Central memory CD8-positive, alpha-beta T cell (primary cell): Measurements from ENCODE around the gene KIF26A.

Experiments
- ATAC-seq: fragments of 150-1000 bp; cut with Tn5 transposase; replicated peaks from 2 replicates; pipeline ENCODE4 v1.10.0; 2022; ENCODE audit warnings: mild to moderate bottlenecking, moderate FRiP score, moderate number of reproducible peaks; ENCODE audit not compliant: poor library complexity, severe bottlenecking; ENCODE audit errors: extremely low read depth
- DNase-seq, 2 donors: peaks; one replicate each; pipeline ENCODE4 v3.0.0; 2021; ENCODE audit warnings: low spot score in 2 of 2
- H3K27ac Mint-ChIP-seq: one replicate; pipeline ENCODE4 v1.8.0; 2022; ENCODE audit warnings: low read depth, mild to moderate bottlenecking, moderate library complexity, mixed read lengths
- H3K27me3 Mint-ChIP-seq: one replicate; pipeline ENCODE4 v1.8.0; 2022; ENCODE audit warnings: mixed read lengths
- H3K36me3 Mint-ChIP-seq: one replicate; pipeline ENCODE4 v1.8.0; 2022; ENCODE audit warnings: mild to moderate bottlenecking, moderate library complexity, mixed read lengths; ENCODE audit not compliant: insufficient read depth
- H3K4me1 Mint-ChIP-seq: one replicate; pipeline ENCODE4 v1.8.0; 2022; ENCODE audit warnings: mixed read lengths
- H3K4me3 Mint-ChIP-seq: one replicate; pipeline ENCODE4 v1.8.0; 2022; ENCODE audit warnings: mild to moderate bottlenecking, moderate library complexity, mixed read lengths
- H3K9me3 Mint-ChIP-seq: one replicate; pipeline ENCODE4 v1.8.0; 2022; ENCODE audit warnings: mixed read lengths

Gene KIF26A

GRCh38 chr14:104181761-104182530 is 43.6 kb downstream of the KIF26A start:
- Mint-ChIP-seq H3K4me1 (no peaks in the 10 kb centered on the region), H3K4me3 (no peak overlapping the region), H3K27me3 (peaks cover 9% of the 10 kb centered on the region), H3K27ac (no peak overlapping the region), H3K9me3 (no peaks in the 10 kb centered on the region), H3K36me3 (no peaks in the 10 kb centered on the region)
- DNase-seq (no peak), ATAC-seq (no peak)

DNA sequence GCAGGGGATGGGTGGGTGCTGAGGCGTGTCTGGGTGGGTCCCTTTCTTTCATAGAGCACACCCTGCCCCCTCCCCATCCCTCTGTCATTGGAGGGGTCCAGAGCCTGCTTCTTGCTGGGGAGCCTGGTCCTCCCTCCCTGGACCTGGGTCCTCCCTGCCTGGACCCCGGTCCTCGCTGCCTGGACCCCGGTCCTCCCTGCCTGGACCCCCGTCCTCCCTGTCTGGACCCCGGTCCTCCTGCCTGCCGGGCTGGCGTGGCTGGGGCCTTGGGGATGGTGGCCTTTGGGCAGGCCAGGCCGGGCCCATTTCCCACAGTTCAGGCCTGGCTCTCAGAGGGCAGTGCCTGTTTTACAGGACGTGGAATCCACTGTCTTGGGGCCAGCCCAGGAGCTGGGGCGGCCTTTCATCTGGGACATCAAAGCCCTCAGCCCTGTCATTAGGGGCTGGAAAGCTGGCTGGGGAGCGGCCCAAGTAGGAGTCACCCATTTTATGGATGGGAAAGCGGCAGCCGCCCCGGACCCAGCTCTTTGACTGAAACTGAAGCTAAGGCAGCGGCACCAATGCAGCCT is 44.6 kb downstream of the KIF26A start:
- no peaks in the 10 kb centered on the region for H3K9me3 Mint-ChIP-seq

GRCh38 chr14:104183796-104184195 is 45.4 kb downstream of the KIF26A start:
- H3K27ac Mint-ChIP-seq: no peak overlapping the region

More for the DNA sequence above, 44.6 kb downstream of the KIF26A start:
- DNase-seq (no peak), ATAC-seq (no peak)
- no peak overlapping the region for H3K27ac Mint-ChIP-seq
- H3K4me1 Mint-ChIP-seq: no peaks in the 10 kb centered on the region
- H3K36me3 Mint-ChIP-seq: no peaks in the 10 kb centered on the region
- H3K27me3 Mint-ChIP-seq: peaks cover 9% of the 10 kb centered on the region
- no peak overlapping the region for H3K4me3 Mint-ChIP-seq

GRCh38 chr14:104184506-104184905 is 46.1 kb downstream of the KIF26A start:
- H3K4me1 Mint-ChIP-seq: no peaks in the 10 kb centered on the region
- ATAC-seq: no peak
- no peak for DNase-seq
- no peak overlapping the region for H3K4me3 Mint-ChIP-seq
- no peak overlapping the region for H3K27ac Mint-ChIP-seq
- H3K36me3 Mint-ChIP-seq: no peaks in the 10 kb centered on the region
- no peaks in the 10 kb centered on the region for H3K9me3 Mint-ChIP-seq
- H3K27me3 Mint-ChIP-seq: peaks cover 9% of the 10 kb centered on the region

More at GRCh38 chr14:104183796-104184195, 45.4 kb downstream of the KIF26A start:
- no peaks in the 10 kb centered on the region for H3K36me3 Mint-ChIP-seq
- no peak for DNase-seq
- H3K9me3 Mint-ChIP-seq: no peaks in the 10 kb centered on the region
- peaks cover 9% of the 10 kb centered on the region for H3K27me3 Mint-ChIP-seq
- ATAC-seq: no peak
- no peak overlapping the region for H3K4me3 Mint-ChIP-seq
- H3K4me1 Mint-ChIP-seq: no peaks in the 10 kb centered on the region

GRCh38 chr14:104184911-104185499 is 46.6 kb downstream of the KIF26A start:
- Mint-ChIP-seq H3K27ac (no peak overlapping the region), H3K9me3 (no peaks in the 10 kb centered on the region), H3K4me3 (no peak overlapping the region), H3K4me1 (no peaks in the 10 kb centered on the region), H3K36me3 (no peaks in the 10 kb centered on the region), H3K27me3 (peaks cover 9% of the 10 kb centered on the region)
- no peak for ATAC-seq
- DNase-seq: no peak

DNA sequence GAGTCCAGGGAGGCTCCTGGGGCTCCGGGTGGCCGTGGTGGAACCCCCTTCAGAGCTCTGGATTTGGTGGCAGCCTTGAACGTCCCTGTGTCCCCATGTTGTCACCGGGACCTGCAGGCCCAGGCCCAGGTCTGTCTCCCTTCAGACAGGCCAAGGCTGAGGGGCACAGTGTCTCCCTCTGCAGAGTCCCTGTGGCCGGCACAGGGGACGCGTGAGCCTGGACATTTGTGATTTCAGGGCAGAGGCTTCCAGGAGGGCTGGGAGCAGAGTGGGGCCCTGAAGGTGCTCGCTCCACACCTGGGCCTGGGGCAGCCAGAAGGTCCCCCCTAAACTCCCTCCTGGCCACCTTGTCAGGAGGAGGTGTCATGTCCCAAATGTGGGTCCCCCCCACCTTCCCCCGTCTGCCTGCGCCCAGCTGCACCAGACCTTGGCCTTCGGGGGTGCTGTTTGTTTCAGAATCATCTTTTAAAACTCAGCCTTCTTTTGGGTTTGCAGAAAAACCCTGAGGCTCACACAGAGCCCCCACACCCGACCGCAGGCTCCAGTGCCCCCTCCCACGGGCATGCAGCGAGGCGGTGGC is 47.6 kb downstream of the KIF26A start:
- ATAC-seq (no peak), DNase-seq (no peak)
- Mint-ChIP-seq H3K27me3 (peaks cover 2% of the 10 kb centered on the region), H3K27ac (no peak overlapping the region), H3K9me3 (no peaks in the 10 kb centered on the region), H3K36me3 (no peaks in the 10 kb centered on the region), H3K4me1 (no peaks in the 10 kb centered on the region), H3K4me3 (no peak overlapping the region)

GRCh38 chr14:104186575-104186974 is 48.2 kb downstream of the KIF26A start:
- DNase-seq (no peak), ATAC-seq (no peak)
- no peak overlapping the region for H3K4me3 Mint-ChIP-seq
- H3K27ac Mint-ChIP-seq: no peak overlapping the region
- no peaks in the 10 kb centered on the region for H3K4me1 Mint-ChIP-seq
- no peaks in the 10 kb centered on the region for H3K36me3 Mint-ChIP-seq
- H3K9me3 Mint-ChIP-seq: no peaks in the 10 kb centered on the region
- H3K27me3 Mint-ChIP-seq: no peaks in the 10 kb centered on the region

GRCh38 chr14:104187121-104187889 is 48.9 kb downstream of the KIF26A start:
- no peak for ATAC-seq
- H3K4me1 Mint-ChIP-seq: no peaks in the 10 kb centered on the region
- H3K36me3 Mint-ChIP-seq: no peaks in the 10 kb centered on the region
- DNase-seq: no peak
- no peak overlapping the region for H3K27ac Mint-ChIP-seq
- H3K27me3 Mint-ChIP-seq: no peaks in the 10 kb centered on the region
- H3K4me3 Mint-ChIP-seq: no peak overlapping the region
- no peaks in the 10 kb centered on the region for H3K9me3 Mint-ChIP-seq

DNA sequence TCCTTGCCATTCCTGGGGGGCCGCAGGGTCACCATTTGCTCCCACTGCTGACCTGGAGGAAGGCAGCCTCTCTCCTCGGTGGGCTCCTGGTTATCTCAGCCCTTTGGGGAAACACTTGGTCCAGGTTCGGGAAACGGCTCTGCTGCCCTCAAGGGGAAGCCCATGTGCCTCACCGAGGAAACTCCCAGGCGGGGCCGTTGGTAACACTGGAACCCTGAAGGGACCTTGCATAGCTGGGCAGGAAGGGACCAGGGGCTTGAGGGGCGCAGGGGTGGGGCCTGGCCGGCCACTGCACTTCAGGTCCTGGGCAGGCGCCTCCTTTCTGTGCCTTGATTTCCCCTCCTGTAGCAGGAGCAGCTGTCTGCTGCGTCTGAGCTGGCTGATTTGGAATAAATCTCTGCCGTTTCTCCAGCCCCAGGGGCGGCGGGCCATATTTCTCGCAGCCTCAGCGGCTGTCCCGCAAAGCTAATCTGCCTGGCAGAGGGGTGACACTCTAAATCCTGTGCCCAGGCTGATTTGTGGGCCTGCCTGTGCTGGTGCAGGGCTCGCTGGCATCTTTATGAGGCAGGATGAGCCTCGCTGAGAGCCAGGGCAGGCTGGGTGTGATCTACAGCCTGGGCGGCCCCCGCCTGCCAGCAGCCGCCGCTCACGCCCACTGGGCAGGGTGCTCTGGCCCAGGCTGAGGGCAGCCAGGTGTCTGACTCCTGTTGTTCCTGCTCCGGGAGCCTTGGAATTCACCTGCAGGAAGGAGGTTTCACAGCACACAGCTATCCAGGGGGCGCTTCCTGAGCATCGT is 49.7 kb downstream of the KIF26A start:
- H3K27me3 Mint-ChIP-seq: no peaks in the 10 kb centered on the region
- no peak for DNase-seq
- H3K9me3 Mint-ChIP-seq: no peaks in the 10 kb centered on the region
- no peak overlapping the region for H3K4me3 Mint-ChIP-seq
- no peaks in the 10 kb centered on the region for H3K4me1 Mint-ChIP-seq
- no peaks in the 10 kb centered on the region for H3K36me3 Mint-ChIP-seq
- ATAC-seq: no peak
- no peak overlapping the region for H3K27ac Mint-ChIP-seq

DNA sequence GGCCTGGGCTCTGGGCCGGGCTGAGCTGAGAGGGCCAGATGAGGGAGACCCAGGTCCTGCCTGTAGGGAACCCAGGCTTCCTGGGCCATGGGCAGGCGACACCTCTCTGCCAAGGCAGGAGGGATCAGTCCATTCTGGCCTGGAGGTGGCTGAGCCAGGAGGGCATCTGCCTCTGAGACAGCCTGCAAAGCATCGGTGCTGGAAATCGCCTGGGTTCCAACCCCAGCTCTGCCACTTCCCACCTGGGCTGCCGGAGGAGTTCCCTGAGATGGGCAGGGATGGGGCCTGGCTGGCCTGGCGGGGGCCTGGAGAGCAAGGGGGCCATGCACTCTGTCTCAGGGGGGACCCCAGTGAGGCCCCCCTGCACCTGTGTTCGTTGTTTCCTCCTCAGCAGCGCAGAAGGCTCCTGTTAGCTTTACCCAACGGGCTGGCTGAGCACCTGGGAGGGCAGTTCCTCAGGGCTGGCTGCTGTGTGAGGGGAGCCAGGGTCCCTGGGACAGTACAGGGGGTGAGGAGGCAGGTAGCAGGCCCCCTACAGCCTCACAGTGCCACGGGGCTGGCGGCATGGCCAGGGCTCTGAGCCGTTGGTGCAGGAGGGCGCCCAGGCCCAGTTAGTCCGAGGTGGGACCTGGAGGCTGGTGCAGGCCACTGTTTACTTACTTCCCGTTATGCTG is 50.5 kb downstream of the KIF26A start:
- Mint-ChIP-seq H3K27me3 (no peaks in the 10 kb centered on the region), H3K4me1 (no peaks in the 10 kb centered on the region), H3K36me3 (no peaks in the 10 kb centered on the region), H3K27ac (no peak overlapping the region), H3K9me3 (no peaks in the 10 kb centered on the region), H3K4me3 (no peak overlapping the region)
- no peak for ATAC-seq
- DNase-seq: no peak

DNA sequence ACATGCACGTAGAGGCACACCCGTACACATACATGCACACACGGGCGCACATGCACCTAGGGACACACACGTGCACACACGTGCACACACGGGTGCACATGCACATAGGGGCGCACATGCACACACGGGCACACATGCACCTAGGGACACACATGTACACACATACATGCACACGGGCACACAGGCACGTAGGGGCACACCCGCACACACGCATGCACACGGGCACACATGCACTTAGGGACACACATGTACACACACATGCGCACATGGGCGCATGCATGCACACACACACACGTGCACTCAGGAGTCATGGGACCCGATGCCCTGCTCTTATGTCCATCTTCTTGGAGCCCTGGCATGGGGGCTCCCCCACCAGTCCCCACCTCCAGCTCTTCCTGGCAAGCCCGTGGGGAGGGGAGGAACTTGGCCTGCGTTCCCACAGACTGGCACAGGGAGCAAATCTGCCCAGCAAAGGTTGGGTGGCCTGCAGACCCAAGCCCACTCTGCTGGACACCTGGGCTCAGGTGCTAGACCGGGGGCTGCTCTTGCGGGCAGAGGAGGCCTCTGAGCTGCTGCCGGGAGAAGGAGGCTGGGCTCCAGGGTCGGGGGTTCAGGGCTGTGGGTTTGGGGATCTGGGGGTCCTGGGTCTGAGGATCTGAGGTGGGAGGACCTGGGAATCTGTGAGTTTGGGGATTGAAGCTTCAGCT is 51.4 kb downstream of the KIF26A start:
- Mint-ChIP-seq H3K4me1 (no peaks in the 10 kb centered on the region), H3K9me3 (no peaks in the 10 kb centered on the region), H3K4me3 (no peak overlapping the region), H3K27ac (no peak overlapping the region), H3K27me3 (peaks cover 6% of the 10 kb centered on the region), H3K36me3 (no peaks in the 10 kb centered on the region)
- no peak for DNase-seq
- no peak for ATAC-seq
